ENCODE measurements around the gene AHI1.
"Not testable (repeated sequence)": the region's sequence is repeated elsewhere in the genome, so short reads cannot be mapped to it uniquely, and the experiment has no call there.

The AHI1 gene

DNA sequence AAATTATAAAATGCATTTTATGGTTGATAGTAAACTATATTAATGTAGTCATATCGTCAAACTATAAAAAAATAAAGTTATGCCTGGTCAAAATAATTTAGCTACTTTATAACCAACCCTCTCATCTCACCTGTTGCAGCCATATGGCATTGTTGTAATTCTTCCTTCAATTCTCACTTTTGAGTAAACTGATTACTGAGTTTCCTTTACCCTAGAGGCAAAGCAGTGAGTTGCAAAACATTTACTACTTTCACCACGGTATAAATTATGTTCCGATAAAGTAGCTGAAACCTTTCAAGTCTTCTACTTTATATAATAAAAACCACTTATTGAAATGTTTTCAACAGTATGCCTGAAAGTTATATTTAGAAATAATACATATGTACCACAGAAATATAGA is 113.8 kb downstream of the AHI1 start:
- no peak for ATAC-seq (replicated peaks)

DNA sequence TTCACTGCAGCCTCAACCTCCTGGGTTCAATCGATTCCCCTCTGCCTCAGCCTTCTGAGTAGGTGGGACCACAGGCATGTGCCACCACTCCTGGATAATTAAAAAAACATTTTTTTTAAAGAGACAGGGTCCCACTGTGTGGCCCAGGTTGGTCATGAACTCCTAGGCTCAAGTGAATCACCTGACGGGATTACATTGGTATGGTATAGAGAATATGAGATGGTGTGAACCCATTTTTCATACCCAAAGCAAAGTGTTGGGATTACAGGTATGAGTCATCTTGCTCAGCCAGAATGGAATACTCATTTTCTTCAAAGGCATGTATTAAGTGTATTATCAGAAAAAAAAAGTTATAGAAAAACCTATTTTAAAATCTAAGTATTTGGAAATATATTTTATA is 114.2 kb downstream of the AHI1 start:
- Mint-ChIP-seq H3K4me3 (no peak overlapping the region), H3K4me1 (ENCODE audit: low read depth in 2 of 2) (no peaks in the 10 kb centered on the region), H3K36me3 (ENCODE audit: insufficient read depth) (no peaks in the 10 kb centered on the region), H3K27me3 (no peaks in the 10 kb centered on the region), H3K9me3 (no peaks in the 10 kb centered on the region), H3K27ac (no peak overlapping the region)
- no peak for ATAC-seq (replicated peaks)
- DNase-seq, result no peak

More for the DNA sequence above, 113.8 kb downstream of the AHI1 start:
- Mint-ChIP-seq H3K27me3 (no peaks in the 10 kb centered on the region), H3K4me3 (no peak overlapping the region), H3K9me3 (no peaks in the 10 kb centered on the region), H3K4me1 (ENCODE audit: low read depth in 2 of 2) (no peaks in the 10 kb centered on the region), H3K36me3 (ENCODE audit: insufficient read depth) (no peaks in the 10 kb centered on the region), H3K27ac (no peak overlapping the region)
- DNase-seq, result no peak

DNA sequence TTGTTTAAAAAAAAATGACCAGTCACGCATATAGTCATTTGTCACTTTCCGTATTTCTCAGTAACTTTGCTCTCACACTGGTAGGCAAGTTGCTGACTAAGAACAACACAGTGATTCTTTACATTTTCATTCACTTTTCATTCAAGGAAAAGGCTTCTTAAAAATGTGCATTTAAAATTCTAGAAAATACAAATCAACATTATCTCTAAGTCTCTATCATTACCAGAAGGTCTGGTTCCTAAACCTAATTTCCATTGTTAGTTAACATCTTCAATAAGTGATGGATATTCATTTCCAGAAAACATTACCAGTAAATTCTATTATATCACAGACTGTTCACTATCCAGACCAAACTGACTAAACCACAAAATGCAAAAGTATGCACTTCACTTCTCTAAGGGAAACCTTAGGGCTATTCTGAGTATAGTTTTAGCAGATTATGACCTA is 115.3 kb downstream of the AHI1 start:
- no peaks in the 10 kb centered on the region for H3K36me3 Mint-ChIP-seq (ENCODE audit: insufficient read depth)
- no peak for ATAC-seq (replicated peaks)
- H3K27ac Mint-ChIP-seq, result no peak overlapping the region
- DNase-seq, result no peak
- H3K4me3 Mint-ChIP-seq, result no peak overlapping the region
- H3K27me3 Mint-ChIP-seq, result no peaks in the 10 kb centered on the region
- H3K4me1 Mint-ChIP-seq (ENCODE audit: low read depth in 2 of 2), result no peaks in the 10 kb centered on the region
- no peaks in the 10 kb centered on the region for H3K9me3 Mint-ChIP-seq

DNA sequence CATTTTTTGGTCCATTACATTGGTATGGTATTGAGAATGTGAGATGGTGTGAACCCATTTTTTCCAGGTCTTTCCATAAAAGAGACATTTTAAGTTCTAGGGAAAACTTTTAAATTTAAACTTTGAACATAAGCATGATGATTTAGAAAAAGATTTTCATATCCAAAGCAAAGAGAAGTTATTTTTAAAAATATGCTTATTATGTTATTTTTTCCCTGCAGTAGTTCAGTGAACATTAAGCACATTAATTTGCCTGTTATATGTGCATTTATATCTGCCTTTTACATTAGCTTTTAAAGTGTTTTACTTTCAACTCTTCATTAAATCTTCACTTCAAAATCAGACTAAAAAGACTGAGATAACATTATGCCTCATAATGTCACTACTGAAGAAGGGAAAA is 116.7 kb downstream of the AHI1 start:
- H3K27ac Mint-ChIP-seq, result no peak overlapping the region
- no peak for ATAC-seq (replicated peaks)

DNA sequence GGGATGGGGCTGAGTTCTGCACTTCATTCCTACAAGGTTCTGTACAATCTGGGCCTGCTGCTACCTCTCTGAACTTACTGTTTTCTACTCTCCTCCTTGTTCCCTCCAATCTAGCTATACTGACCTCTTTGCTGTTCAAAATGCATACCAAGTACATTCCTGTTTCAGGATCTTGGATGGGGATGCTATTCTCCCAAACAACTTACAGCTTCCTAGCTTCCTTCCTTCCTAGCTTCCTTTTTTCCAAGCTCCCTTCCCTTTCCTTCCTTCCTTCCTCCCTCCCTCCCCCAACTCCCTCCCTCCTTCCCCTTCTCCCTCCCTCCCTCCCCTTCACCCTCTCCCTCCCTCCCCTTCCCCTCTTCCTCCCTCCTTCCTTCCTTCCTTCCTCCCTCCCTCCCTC is 117.9 kb downstream of the AHI1 start:
- Mint-ChIP-seq H3K9me3 (no peaks in the 10 kb centered on the region), H3K36me3 (ENCODE audit: insufficient read depth) (no peaks in the 10 kb centered on the region), H3K27ac (no peak overlapping the region), H3K4me3 (no peak overlapping the region), H3K4me1 (ENCODE audit: low read depth in 2 of 2) (no peaks in the 10 kb centered on the region), H3K27me3 (no peaks in the 10 kb centered on the region)
- no peak for DNase-seq
- no peak for ATAC-seq (replicated peaks)

More for the DNA sequence above, 116.7 kb downstream of the AHI1 start:
- H3K36me3 Mint-ChIP-seq (ENCODE audit: insufficient read depth), result no peaks in the 10 kb centered on the region
- no peak overlapping the region for H3K4me3 Mint-ChIP-seq
- no peaks in the 10 kb centered on the region for H3K9me3 Mint-ChIP-seq
- no peaks in the 10 kb centered on the region for H3K4me1 Mint-ChIP-seq (ENCODE audit: low read depth in 2 of 2)
- no peaks in the 10 kb centered on the region for H3K27me3 Mint-ChIP-seq
- DNase-seq, result no peak

DNA sequence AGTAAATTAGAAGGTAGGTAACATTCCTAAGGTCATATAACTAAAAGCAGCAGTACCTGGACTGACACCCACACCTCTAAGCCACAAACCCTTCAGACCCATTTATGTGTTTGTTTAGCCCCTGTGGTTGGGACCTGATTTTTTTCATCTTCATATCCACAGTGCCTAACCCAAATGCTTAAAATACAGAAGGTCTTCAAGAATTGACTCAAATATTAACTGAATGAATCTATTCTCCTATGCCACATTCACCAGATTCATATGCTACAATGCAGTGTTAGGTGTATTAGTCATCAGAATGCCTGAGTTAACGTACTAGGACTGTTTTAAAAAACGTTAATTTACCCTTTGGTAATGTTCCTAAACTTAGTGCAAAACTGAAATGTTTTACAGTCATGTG is 124.8 kb downstream of the AHI1 start:
- H3K4me1 Mint-ChIP-seq (ENCODE audit: low read depth in 2 of 2), result no peaks in the 10 kb centered on the region
- H3K9me3 Mint-ChIP-seq, result peaks cover 5 to 17% of the 10 kb centered on the region in 2 donors
- DNase-seq (no peak), ATAC-seq (replicated peaks) (no peak)
- no peaks in the 10 kb centered on the region for H3K27me3 Mint-ChIP-seq
- H3K36me3 Mint-ChIP-seq (ENCODE audit: insufficient read depth), result no peaks in the 10 kb centered on the region
- H3K4me3 Mint-ChIP-seq, result no peak overlapping the region
- no peak overlapping the region for H3K27ac Mint-ChIP-seq

DNA sequence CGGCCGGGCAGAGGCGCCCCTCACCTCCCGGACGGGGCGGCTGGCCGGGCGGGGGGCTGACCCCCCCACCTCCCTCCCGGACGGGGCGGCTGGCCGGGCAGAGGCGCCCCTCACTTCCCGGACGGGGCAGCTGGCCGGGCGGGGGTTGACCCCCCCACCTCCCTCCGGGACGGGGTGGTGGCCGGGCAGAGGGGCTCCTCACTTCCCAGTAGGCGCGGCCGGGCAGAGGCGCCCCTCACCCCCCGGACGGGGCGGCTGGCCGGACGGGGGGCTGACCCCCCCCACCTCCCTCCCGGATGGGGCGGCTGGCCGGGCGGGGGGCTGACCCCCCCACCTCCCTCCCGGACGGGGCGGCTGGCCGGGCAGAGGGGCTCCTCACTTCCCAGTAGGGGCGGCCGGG is 133.9 kb downstream of the AHI1 start:
- H3K4me1 Mint-ChIP-seq (ENCODE audit: low read depth in 2 of 2); DNase-seq; ATAC-seq (replicated peaks); H3K4me3 Mint-ChIP-seq; H3K27ac Mint-ChIP-seq; H3K36me3 Mint-ChIP-seq (ENCODE audit: insufficient read depth); H3K27me3 Mint-ChIP-seq: not testable (repeated sequence)
- peaks cover 13 to 16% of the 10 kb centered on the region in 2 donors for H3K9me3 Mint-ChIP-seq

DNA sequence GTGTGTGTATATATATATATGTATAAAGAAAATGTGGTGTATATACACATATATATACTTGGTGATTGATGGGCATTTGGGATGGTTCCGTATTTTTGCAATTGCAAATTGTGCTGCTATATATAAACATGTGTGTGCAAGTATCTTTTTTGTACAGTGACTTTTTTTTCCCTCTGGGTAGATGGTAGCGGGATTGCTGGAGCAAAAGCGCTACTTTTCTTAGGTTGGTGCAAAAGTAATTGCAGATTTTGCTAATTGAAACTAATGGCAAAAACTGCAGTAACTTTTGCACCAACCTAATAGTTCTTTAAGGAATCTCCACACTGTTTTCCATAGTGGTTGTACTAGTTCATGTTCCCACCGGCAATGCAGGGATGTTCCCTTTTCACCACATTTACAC is 135.4 kb downstream of the AHI1 start:
- H3K9me3 Mint-ChIP-seq, result peaks cover 8 to 9% of the 10 kb centered on the region in 2 donors
- no peak for ATAC-seq (replicated peaks)
- DNase-seq, result no peak
- no peaks in the 10 kb centered on the region for H3K36me3 Mint-ChIP-seq (ENCODE audit: insufficient read depth)
- no peak overlapping the region for H3K27ac Mint-ChIP-seq
- H3K27me3 Mint-ChIP-seq, result no peaks in the 10 kb centered on the region
- H3K4me3 Mint-ChIP-seq, result no peak overlapping the region
- no peaks in the 10 kb centered on the region for H3K4me1 Mint-ChIP-seq (ENCODE audit: low read depth in 2 of 2)

DNA sequence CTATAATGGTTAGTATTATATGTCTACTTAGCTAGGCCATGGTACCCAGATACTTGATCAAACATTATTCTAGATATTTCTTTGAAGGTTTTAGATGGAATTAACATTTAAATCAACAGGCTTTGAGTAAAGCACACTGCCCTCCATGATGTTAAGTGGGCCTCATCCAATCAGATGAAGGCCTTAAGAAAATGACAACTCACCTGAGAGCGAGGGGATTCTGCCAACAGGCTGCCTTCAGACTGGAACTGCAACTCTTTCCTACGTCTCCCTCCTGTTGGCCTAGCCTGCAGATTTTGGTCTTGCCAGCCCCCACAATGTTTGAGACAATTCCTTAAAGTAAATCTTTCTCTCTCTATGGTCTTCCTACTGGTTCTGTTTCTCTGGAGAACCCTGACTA is 137.3 kb downstream of the AHI1 start:
- Mint-ChIP-seq H3K9me3 (peaks cover 0 to 6% of the 10 kb centered on the region in 2 donors), H3K27ac (no peak overlapping the region)

DNA sequence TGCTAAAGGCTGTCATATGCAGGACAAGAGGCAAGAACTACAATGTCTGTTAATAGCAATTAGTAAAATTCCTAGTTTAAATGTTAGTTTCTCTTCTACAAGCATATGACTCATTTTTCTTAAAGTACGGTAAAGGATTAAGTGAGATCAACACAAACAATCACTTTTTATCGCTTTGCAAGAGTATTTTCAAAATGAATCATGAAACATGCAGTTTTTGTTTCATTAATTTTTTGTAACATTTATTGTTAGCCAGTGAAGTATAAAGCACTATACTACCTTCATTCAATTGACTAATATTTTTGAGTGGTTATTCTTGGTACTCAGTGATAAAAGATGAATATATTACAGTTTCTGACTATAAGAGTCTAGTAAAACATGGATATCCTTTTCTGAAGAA is 138.6 kb downstream of the AHI1 start:
- H3K4me3 Mint-ChIP-seq, result no peak overlapping the region
- no peak overlapping the region for H3K27ac Mint-ChIP-seq
- H3K27me3 Mint-ChIP-seq, result no peaks in the 10 kb centered on the region
- ATAC-seq (replicated peaks), result no peak
- no peak for DNase-seq
- H3K36me3 Mint-ChIP-seq (ENCODE audit: insufficient read depth), result no peaks in the 10 kb centered on the region
- no peaks in the 10 kb centered on the region for H3K9me3 Mint-ChIP-seq
- H3K4me1 Mint-ChIP-seq (ENCODE audit: low read depth in 2 of 2), result no peaks in the 10 kb centered on the region

More for the DNA sequence above, 137.3 kb downstream of the AHI1 start:
- DNase-seq (no peak), ATAC-seq (replicated peaks) (no peak)
- Mint-ChIP-seq H3K27me3 (no peaks in the 10 kb centered on the region), H3K4me1 (ENCODE audit: low read depth in 2 of 2) (no peaks in the 10 kb centered on the region), H3K4me3 (no peak overlapping the region), H3K36me3 (ENCODE audit: insufficient read depth) (no peaks in the 10 kb centered on the region)

DNA sequence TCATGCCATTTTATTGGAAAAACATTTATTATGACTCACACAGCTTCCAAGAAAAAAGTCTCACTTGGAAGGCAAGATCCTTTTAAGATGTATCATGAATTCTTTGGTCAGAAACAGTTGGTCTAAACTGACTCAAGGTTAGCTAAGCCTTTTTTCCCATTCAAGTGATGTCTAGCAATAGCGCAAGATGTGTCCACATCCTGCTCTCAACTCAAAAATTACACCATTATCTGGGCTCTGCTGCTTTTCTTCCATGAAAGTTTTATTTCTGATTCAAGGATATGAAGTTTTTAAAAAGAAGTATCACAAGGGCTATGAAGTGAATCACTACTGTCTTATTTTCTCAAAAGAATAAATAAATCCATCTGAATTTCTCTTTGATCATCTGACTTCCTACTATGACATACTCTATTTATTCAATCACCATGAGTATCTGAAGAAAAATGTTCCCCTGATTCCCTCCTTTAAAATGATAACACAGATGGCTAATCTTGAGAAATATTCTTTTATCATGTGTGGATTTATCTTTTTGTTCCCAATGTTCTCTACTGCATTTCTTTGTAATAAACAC is 139.2 kb downstream of the AHI1 start:
- ATAC-seq (replicated peaks), result no peak
- no peaks in the 10 kb centered on the region for H3K27me3 Mint-ChIP-seq
- H3K27ac Mint-ChIP-seq, result no peak overlapping the region
- no peak overlapping the region for H3K4me3 Mint-ChIP-seq
- H3K9me3 Mint-ChIP-seq, result no peaks in the 10 kb centered on the region
- no peaks in the 10 kb centered on the region for H3K4me1 Mint-ChIP-seq (ENCODE audit: low read depth in 2 of 2)
- no peak for DNase-seq
- no peaks in the 10 kb centered on the region for H3K36me3 Mint-ChIP-seq (ENCODE audit: insufficient read depth)

DNA sequence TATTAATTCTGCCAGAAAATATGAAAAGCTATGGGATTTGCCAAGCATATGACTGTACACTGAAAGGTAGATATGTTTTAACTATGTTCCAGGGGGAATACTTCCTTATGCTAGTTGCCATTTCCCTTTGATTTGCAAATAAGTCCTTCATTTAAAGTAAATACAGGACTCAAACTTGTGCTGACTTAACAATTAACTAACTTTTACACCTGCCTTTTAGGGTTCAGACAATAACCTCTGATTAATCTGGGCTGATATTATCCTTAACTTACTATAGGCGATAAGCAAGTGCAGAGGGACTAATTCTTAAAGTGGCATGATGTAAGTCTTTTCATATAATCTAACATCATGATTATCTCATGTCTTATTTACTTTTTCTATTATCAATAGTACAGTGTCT is 143.1 kb downstream of the AHI1 start:
- no peak overlapping the region for H3K27ac Mint-ChIP-seq
- DNase-seq, result no peak
- no peaks in the 10 kb centered on the region for H3K4me1 Mint-ChIP-seq (ENCODE audit: low read depth in 2 of 2)
- H3K27me3 Mint-ChIP-seq, result no peaks in the 10 kb centered on the region
- no peaks in the 10 kb centered on the region for H3K36me3 Mint-ChIP-seq (ENCODE audit: insufficient read depth)
- H3K4me3 Mint-ChIP-seq, result no peak overlapping the region
- no peaks in the 10 kb centered on the region for H3K9me3 Mint-ChIP-seq
- ATAC-seq (replicated peaks), result no peak

DNA sequence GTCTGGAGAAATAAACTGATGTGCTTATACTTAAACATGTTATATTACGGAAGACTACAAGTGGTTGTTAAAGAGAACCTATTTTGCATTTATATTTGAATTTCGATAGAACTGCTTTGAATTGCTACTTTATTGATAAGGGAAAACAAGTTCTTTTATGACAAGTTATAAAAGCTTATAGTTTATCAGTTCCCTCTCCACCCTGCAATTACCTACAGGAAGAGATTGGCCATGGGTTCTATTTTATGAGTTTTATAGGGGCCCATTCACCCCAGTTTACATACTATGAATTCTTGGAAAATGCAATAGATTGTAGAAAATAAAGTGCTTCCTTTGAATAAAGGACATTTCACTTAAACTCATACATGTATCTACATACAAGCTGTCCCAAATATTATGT is 144.4 kb downstream of the AHI1 start:
- Mint-ChIP-seq H3K27ac (no peak overlapping the region), H3K36me3 (ENCODE audit: insufficient read depth) (no peaks in the 10 kb centered on the region), H3K4me1 (ENCODE audit: low read depth in 2 of 2) (no peaks in the 10 kb centered on the region), H3K9me3 (no peaks in the 10 kb centered on the region), H3K27me3 (no peaks in the 10 kb centered on the region), H3K4me3 (no peak overlapping the region)
- no peak for DNase-seq
- no peak for ATAC-seq (replicated peaks)

DNA sequence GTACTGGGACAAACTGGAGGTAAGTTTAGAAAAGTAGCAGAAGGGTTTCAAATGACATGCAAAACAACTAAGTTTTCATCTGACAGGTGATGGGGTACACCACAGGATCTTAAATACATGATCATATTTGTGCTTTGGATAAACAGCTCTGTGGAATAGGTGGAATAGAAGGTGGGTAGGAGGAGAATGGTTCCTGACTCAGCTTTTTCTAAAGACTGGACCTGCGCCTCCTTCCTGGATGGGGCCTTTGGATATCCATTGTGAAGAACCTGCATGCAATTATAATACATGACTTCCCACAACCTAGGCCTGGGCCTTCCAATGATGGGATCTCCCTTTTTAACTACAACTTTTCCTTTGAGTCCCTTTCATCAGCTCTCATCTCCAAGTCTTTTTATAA is 145.9 kb downstream of the AHI1 start:
- Mint-ChIP-seq H3K27me3 (no peaks in the 10 kb centered on the region), H3K36me3 (ENCODE audit: insufficient read depth) (no peaks in the 10 kb centered on the region), H3K4me1 (ENCODE audit: low read depth in 2 of 2) (peaks cover 0 to 2% of the 10 kb centered on the region in 2 donors), H3K9me3 (no peaks in the 10 kb centered on the region), H3K4me3 (no peak overlapping the region), H3K27ac (no peak overlapping the region)
- ATAC-seq (replicated peaks) (no peak), DNase-seq (no peak)

DNA sequence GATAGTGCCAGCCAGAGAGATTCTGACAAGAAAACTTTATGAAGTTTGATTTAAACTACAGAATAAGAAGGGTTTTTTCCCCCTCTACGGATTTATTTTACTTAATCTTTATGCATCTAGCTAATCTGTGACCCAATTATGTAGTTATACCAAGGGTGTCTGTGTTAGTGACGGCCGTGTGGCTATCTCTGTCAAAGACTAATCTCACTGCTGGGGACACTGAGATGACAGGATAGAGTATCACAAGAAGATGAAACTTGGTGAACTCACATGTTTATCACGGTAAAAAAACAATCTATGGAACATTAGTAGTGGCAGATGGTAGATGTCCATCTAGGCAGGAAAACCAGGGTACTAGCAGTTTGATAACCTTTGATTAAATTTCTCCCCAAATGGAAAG is 149.7 kb downstream of the AHI1 start:
- Mint-ChIP-seq H3K9me3 (no peaks in the 10 kb centered on the region), H3K4me1 (ENCODE audit: low read depth in 2 of 2) (peaks cover 0 to 3% of the 10 kb centered on the region in 2 donors), H3K27ac (no peak overlapping the region), H3K27me3 (no peaks in the 10 kb centered on the region), H3K4me3 (no peak overlapping the region), H3K36me3 (ENCODE audit: insufficient read depth) (no peaks in the 10 kb centered on the region)
- no peak for ATAC-seq (replicated peaks)
- no peak for DNase-seq

All from effector memory CD8-positive, alpha-beta T cell (primary cell).